SK-N-SH (cell line): ENCODE data around the gene SWAP70. TPM values are rescaled to one million over a fixed set of nuclear protein-coding genes. Genes with fewer than 3 reads are reported as not detected.

ENCODE experiments used
- CTCF ChIA-PET: fragments of 300-600, 350-600 bp; formaldehyde crosslinking; extraction: SDS; loops from one replicate; lab custom pipeline; 2021; lab: Yijun Ruan, JAX
- POLR2A ChIA-PET: fragments of 350-600 bp; sonication (Branson Sonifier 250); formaldehyde crosslinking; extraction: SDS; loops from one replicate; lab custom pipeline; 2020; ENCODE audit warnings: antibody characterized with exemption, inconsistent platforms; lab: Yijun Ruan, JAX
- DNase-seq: peaks from one replicate; pipeline ENCODE4 v3.0.0; 2012
- H2AFZ ChIP-seq: fragments of 200-600 bp; sonication (generic); 2 replicates; pipeline ENCODE4 v1.8.1; 2016; ENCODE audit warnings: antibody characterized with exemption, mild to moderate bottlenecking, low read depth
- H3F3A ChIP-seq: fragments of 200-600 bp; sonication (generic); replicated peaks from 2 replicates; pipeline ENCODE3; 2016; ENCODE audit warnings: antibody characterized with exemption, mild to moderate bottlenecking; ENCODE audit not compliant: insufficient read depth
- H3K27ac ChIP-seq, 2 experiments: fragments of 200-500 bp in 1 of 2; fragments of 200-600 bp in 1 of 2; sonication (Bioruptor generic) in 1 of 2; sonication (generic), shearing (Covaris generic) in 1 of 2; 2 replicates each; pipeline versions ENCODE4 v1.5.1 to v1.6.1; 2014 to 2016; ENCODE audit warnings: low read depth in 2 of 2, inconsistent platforms in 1 of 2, low read length in 1 of 2, mild to moderate bottlenecking in 1 of 2, mixed read lengths in 1 of 2
- H3K27me3 ChIP-seq: fragments of 200-600 bp; sonication (generic), shearing (Covaris generic); 2 replicates; pipeline ENCODE4 v1.6.1; 2016; ENCODE audit warnings: mixed run types; ENCODE audit not compliant: insufficient read depth
- H3K36me3 ChIP-seq, 2 experiments: fragments of 200-500 bp in 1 of 2; fragments of 200-600 bp in 1 of 2; sonication (Bioruptor generic) in 1 of 2; sonication (generic) in 1 of 2; replicated peaks in 1 of 2; 2 replicates each; pipeline versions ENCODE3 to v1.5.1; 2014 to 2016; ENCODE audit warnings: low read length in 1 of 2, mild to moderate bottlenecking in 1 of 2; ENCODE audit not compliant: insufficient read depth in 2 of 2, control insufficient read depth in 1 of 2
- H3K4me1 ChIP-seq, 2 experiments: fragments of 200-500 bp in 1 of 2; fragments of 200-600 bp in 1 of 2; sonication (Bioruptor generic) in 1 of 2; sonication (generic), shearing (Covaris generic) in 1 of 2; 2 replicates each; pipeline versions ENCODE4 v1.5.1 to v1.6.1; 2014 to 2016; ENCODE audit warnings: low read depth in 1 of 2, low read length in 1 of 2, mixed run types in 1 of 2; ENCODE audit not compliant: insufficient read depth in 2 of 2, control insufficient read depth in 1 of 2
- H3K4me2 ChIP-seq: fragments of 200-600 bp; sonication (generic), shearing (Covaris generic); 2 replicates; pipeline ENCODE4 v1.6.1; 2017; ENCODE audit warnings: mixed run types
- H3K4me3 ChIP-seq, 2 experiments: fragments of 200-500 bp in 1 of 2; fragments of 200-600 bp in 1 of 2; sonication (Bioruptor generic) in 1 of 2; sonication (generic), shearing (Covaris generic) in 1 of 2; 2 replicates each; pipeline versions ENCODE4 v1.5.1 to v1.8.1; 2014 to 2016; ENCODE audit warnings: low read depth in 2 of 2, inconsistent platforms in 1 of 2, low read length in 1 of 2, mild to moderate bottlenecking in 1 of 2, mixed read lengths in 1 of 2, moderate library complexity in 1 of 2
- H3K79me2 ChIP-seq: fragments of 200-600 bp; sonication (generic); 2 replicates; pipeline ENCODE4 v1.8.1; 2017; ENCODE audit warnings: mild to moderate bottlenecking; ENCODE audit not compliant: insufficient read depth
- H3K9ac ChIP-seq: fragments of 200-600 bp; sonication (generic); 2 replicates; pipeline ENCODE4 v1.6.1; 2017; ENCODE audit warnings: mixed run types
- H3K9me2 ChIP-seq: fragments of 200-600 bp; sonication (generic); 2 replicates; pipeline ENCODE4 v1.6.1; 2017; ENCODE audit warnings: mixed run types
- H3K9me3 ChIP-seq: fragments of 200-600 bp; sonication (generic); 2 replicates; pipeline ENCODE4 v1.6.1; 2017; ENCODE audit warnings: mixed run types, mild to moderate bottlenecking, moderate library complexity
- H4K20me1 ChIP-seq: fragments of 200-600 bp; sonication (generic); 2 replicates; pipeline ENCODE4 v1.6.1; 2017; ENCODE audit warnings: mild to moderate bottlenecking, mixed run types; ENCODE audit not compliant: insufficient read depth
- CHD2 ChIP-seq: fragments of 150-350 bp; IDR thresholded peaks from 2 replicates; pipeline ENCODE4 v1.6.1; 2018; ENCODE audit warnings: low read length; ENCODE audit not compliant: partially characterized antibody
- CTCF ChIP-seq: fragments of 200-600 bp; sonication (generic); IDR thresholded peaks from 2 replicates; pipeline ENCODE4 v1.6.1; 2017; ENCODE audit warnings: antibody characterized with exemption, mild to moderate bottlenecking, moderate library complexity
- ELF1 ChIP-seq: IDR thresholded peaks from 2 replicates; pipeline ENCODE4 v1.4.0; 2012
- FOSL2 ChIP-seq: IDR thresholded peaks from 2 replicates; pipeline ENCODE4 v1.4.0; 2012; ENCODE audit warnings: low read depth, mild to moderate bottlenecking, moderate library complexity, borderline replicate concordance
- GABPA ChIP-seq: IDR thresholded peaks from 2 replicates; pipeline ENCODE4 v1.4.0; 2012; ENCODE audit warnings: low read depth, mild to moderate bottlenecking
- GATA2 ChIP-seq: sonication (generic); formaldehyde crosslinking; IDR thresholded peaks from 2 replicates; pipeline ENCODE4 v1.5.0; 2020; ENCODE audit warnings: mild to moderate bottlenecking, missing genetic modification reagents
- JUND ChIP-seq: IDR thresholded peaks from 2 replicates; pipeline ENCODE4 v1.4.0; 2012
- MAX ChIP-seq: IDR thresholded peaks from 2 replicates; pipeline ENCODE4 v1.4.0; 2012; ENCODE audit warnings: low read depth
- MEF2A ChIP-seq: IDR thresholded peaks from 2 replicates; pipeline ENCODE4 v1.4.0; 2012; ENCODE audit warnings: low read depth, borderline replicate concordance
- MXI1 ChIP-seq: IDR thresholded peaks from 2 replicates; pipeline ENCODE4 v1.6.1; 2012; ENCODE audit warnings: mild to moderate bottlenecking, low read depth, low read length, improper control_type of control experiment
- RAD21 ChIP-seq: IDR thresholded peaks from 2 replicates; pipeline ENCODE4 v1.6.1; 2012; ENCODE audit warnings: mild to moderate bottlenecking, low read length
- REST ChIP-seq: IDR thresholded peaks from 2 replicates; pipeline ENCODE4 v1.6.1; 2012; ENCODE audit warnings: mild to moderate bottlenecking, low read depth, low read length, moderate library complexity
- RXRA ChIP-seq: IDR thresholded peaks from 2 replicates; pipeline ENCODE4 v1.4.0; 2012; ENCODE audit warnings: low read depth, mild to moderate bottlenecking, borderline replicate concordance
- SIN3A ChIP-seq: IDR thresholded peaks from 2 replicates; pipeline ENCODE4 v1.6.1; 2012; ENCODE audit warnings: low read depth, mild to moderate bottlenecking, low read length, moderate library complexity, borderline replicate concordance
- SMC3 ChIP-seq: IDR thresholded peaks from 2 replicates; pipeline ENCODE4 v1.6.1; 2012; ENCODE audit warnings: low read depth, low read length, improper control_type of control experiment
- TAF1 ChIP-seq: IDR thresholded peaks from 2 replicates; pipeline ENCODE4 v1.6.1; 2012; ENCODE audit warnings: low read depth, mild to moderate bottlenecking, low read length, moderate library complexity, borderline replicate concordance
- TCF12 ChIP-seq: IDR thresholded peaks from 2 replicates; pipeline ENCODE4 v1.4.0; 2012
- USF2 ChIP-seq: fragments of 150-350 bp; IDR thresholded peaks from 2 replicates; pipeline ENCODE4 v1.6.1; 2017; ENCODE audit warnings: antibody characterized with exemption, low read length, low read depth, borderline replicate concordance
- WGBS: methylation state at CpG from one replicate; pipeline ENCODE4 v1.1.6; 2017; ENCODE audit warnings: low lambda C conversion rate; 5-methylcytosine and 5-hydroxymethylcytosine counted together
- polyA plus RNA-seq, 3 experiments: library from polyadenylated mRNA; depleted of rRNA; stranded (reverse); fragments of >200 nt; gene quantifications; 2 replicates each; pipeline ENCODE4 v1.2.3, GENCODE V29; 2012
- TF ChIP-seq, protein P1 (sequence below): IDR thresholded peaks from 2 replicates; pipeline ENCODE4; 2012
- TF ChIP-seq, protein P2 (sequence below): IDR thresholded peaks from 2 replicates; pipeline ENCODE4 v1.4.0; 2012; ENCODE audit warnings: low read depth, borderline replicate concordance

SWAP70 gene
- polyA plus RNA-seq, 1 of the 3 experiments (the other 2 are of a cell fraction): 10.6 TPM

DNA sequence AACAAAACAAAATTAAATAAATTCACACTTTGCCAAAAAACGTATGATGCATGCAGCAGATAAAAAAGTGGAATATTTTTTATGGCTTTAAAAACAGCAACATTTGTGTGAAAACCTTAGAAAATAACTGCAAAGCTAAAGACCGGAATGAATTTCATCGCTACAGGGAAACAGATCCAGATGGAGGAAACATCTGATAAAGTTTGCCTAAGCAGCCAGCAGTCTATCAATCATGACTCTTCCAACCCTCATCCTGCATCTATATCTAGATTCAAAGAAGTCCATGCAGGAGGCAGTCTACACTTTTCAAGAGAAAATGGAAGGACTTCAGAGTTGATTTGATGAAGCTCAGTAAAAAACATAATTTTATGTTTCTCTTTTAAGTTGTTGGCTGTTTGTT, 126.8 kb downstream of the SWAP70 start:
- H3K4me2 ChIP-seq: no peak overlapping the region
- DNase-seq: peak; percentile 43
- H3K27me3 ChIP-seq: no peaks in the 10 kb centered on the region
- H3K4me3 ChIP-seq: no peak overlapping the region
- no peak for TF ChIP-seq CTCF
- TF ChIP-seq RAD21: no peak
- no peak for TF ChIP-seq FOSL2
- no peak for TF ChIP-seq TCF12
- TF ChIP-seq GATA2 (CRISPR knock-in tag): 0 out of 2 replicates have a peak, but pooled peaks have one; percentile 36
- TF ChIP-seq JUND: no peak
- TF ChIP-seq, all 33 proteins: peak for 1
- peaks cover 7 to 10% of the 10 kb centered on the region in 2 experiments; a peak in 2 of 4 replicates for H3K4me1 ChIP-seq
- no peaks in the 10 kb centered on the region for H4K20me1 ChIP-seq
- ChIA-PET POLR2A (no interaction called here), CTCF (interaction anchor here (0.8 to 2.9 kb wide), 3 partner anchors 31 to 517 kb away, joined by 3 to 8 read pairs (median 3); no protein-coding TSS in a partner anchor)
- H3K79me2 ChIP-seq: no peaks in the 10 kb centered on the region
- no peaks in the 10 kb centered on the region for H3K9me2 ChIP-seq
- no peaks in the 10 kb centered on the region for H3K9me3 ChIP-seq
- peaks cover 8% of the 10 kb centered on the region for H3F3A ChIP-seq
- H3K27ac ChIP-seq: no peak overlapping the region; a peak in 1 of 4 replicates
- 82% methylated on average over 3 of the region's 3 CpGs for WGBS
- peaks cover 11 to 35% of the 10 kb centered on the region in 2 experiments for H3K36me3 ChIP-seq
- no peak overlapping the region for H3K9ac ChIP-seq
- no peak overlapping the region for H2AFZ ChIP-seq

- CTCF ChIA-PET: interaction anchor here (1.2 kb wide), 1 partner anchor 12 kb away, joined by 3 read pairs; no protein-coding TSS in a partner anchor
- peaks cover 0 to 11% of the 10 kb centered on the region in 2 experiments for H3K36me3 ChIP-seq
- no peaks in the 10 kb centered on the region for H3K27me3 ChIP-seq
- no peaks in the 10 kb centered on the region for H3K9me3 ChIP-seq
- H3K27ac ChIP-seq: no peak overlapping the region
- H2AFZ ChIP-seq: no peak overlapping the region
- no peak overlapping the region for H3K4me2 ChIP-seq
- H3K4me1 ChIP-seq: peaks cover 0 to 5% of the 10 kb centered on the region in 2 experiments; a peak in 2 of 4 replicates
- H3K79me2 ChIP-seq: no peaks in the 10 kb centered on the region
- no peak overlapping the region for H3K4me3 ChIP-seq
- POLR2A ChIA-PET: no interaction called here
- DNase-seq: no peak
- H4K20me1 ChIP-seq: no peaks in the 10 kb centered on the region
- no peaks in the 10 kb centered on the region for H3F3A ChIP-seq
- H3K9ac ChIP-seq: no peak overlapping the region
- no peaks in the 10 kb centered on the region for H3K9me2 ChIP-seq
- no peak for TF ChIP-seq CHD2
- no peak for TF ChIP-seq GATA2 (CRISPR knock-in tag)
- TF ChIP-seq RXRA: no peak
- no peak for TF ChIP-seq MEF2A
- no peak for TF ChIP-seq REST
- TF ChIP-seq MAX: no peak
- no peak for TF ChIP-seq USF2
- TF ChIP-seq RAD21: no peak
- TF ChIP-seq SMC3: no peak
- no peak for TF ChIP-seq ELF1
- TF ChIP-seq TAF1: no peak
- TF ChIP-seq, protein P1, sequence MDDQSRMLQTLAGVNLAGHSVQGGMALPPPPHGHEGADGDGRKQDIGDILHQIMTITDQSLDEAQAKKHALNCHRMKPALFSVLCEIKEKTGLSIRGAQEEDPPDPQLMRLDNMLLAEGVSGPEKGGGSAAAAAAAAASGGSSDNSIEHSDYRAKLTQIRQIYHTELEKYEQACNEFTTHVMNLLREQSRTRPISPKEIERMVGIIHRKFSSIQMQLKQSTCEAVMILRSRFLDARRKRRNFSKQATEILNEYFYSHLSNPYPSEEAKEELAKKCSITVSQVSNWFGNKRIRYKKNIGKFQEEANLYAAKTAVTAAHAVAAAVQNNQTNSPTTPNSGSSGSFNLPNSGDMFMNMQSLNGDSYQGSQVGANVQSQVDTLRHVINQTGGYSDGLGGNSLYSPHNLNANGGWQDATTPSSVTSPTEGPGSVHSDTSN: no peak
- TF ChIP-seq, protein P2, sequence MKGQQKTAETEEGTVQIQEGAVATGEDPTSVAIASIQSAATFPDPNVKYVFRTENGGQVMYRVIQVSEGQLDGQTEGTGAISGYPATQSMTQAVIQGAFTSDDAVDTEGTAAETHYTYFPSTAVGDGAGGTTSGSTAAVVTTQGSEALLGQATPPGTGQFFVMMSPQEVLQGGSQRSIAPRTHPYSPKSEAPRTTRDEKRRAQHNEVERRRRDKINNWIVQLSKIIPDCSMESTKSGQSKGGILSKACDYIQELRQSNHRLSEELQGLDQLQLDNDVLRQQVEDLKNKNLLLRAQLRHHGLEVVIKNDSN: no peak
- TF ChIP-seq JUND: no peak
- TF ChIP-seq TCF12: no peak
- no peak for TF ChIP-seq SIN3A
- no peak for TF ChIP-seq GABPA
- no peak for TF ChIP-seq MXI1
Measured at GRCh38 chr11:9796266-9796665, 132.4 kb downstream of the SWAP70 start.
